GM13976 (cell line): ENCODE data around the gene LENG9.
A peak's percentile ranks its signal among the peaks of the same experiment; 100 is the strongest.

Experiments
- DNase-seq: peaks from one replicate; pipeline ENCODE4 v3.0.0; 2012; ENCODE audit warnings: low spot score
- CTCF ChIP-seq: IDR thresholded peaks from 2 replicates; pipeline ENCODE4 v1.5.1; 2012; ENCODE audit warnings: borderline replicate concordance, mild to moderate bottlenecking; ENCODE audit not compliant: insufficient read depth; ENCODE audit errors: extremely low read depth, missing control alignments, control extremely low read depth
- in situ Hi-C: fragments of 300-500 bp; cut with MboI; formaldehyde crosslinking; loops from one replicate; pipeline ENCODE4 v1.12.0; 2022; ENCODE audit warnings: low sequenced_read_pairs, mixed read lengths, inconsistent platforms; ENCODE audit not compliant: unreplicated experiment

Gene LENG9

DNA sequence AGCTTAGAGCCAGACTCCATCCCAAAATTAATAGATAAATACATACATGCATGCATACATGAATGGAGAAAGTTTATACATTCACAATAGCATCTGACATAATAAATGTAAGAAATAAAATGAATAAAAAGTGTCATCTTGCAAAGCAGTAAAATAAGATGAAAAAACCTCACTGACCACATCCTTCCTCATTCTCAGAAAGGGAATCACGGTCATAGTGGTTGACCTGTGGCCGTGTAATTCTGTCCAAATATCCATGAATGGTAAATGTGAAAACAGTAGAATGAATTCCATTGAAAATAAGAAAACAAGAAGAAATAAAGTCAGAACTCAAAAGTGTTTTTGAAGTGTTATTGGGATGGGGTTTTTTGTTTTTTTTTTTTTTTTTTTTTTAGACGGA lies 19.3 kb upstream of the LENG9 start:
- TF ChIP-seq CTCF, result no peak
- in situ Hi-C loops, result loop anchor here (25.0 kb wide), 2 partner anchors 179 to 429 kb away; partner anchors contain the start of genes LILRB4 and NCR1

DNA sequence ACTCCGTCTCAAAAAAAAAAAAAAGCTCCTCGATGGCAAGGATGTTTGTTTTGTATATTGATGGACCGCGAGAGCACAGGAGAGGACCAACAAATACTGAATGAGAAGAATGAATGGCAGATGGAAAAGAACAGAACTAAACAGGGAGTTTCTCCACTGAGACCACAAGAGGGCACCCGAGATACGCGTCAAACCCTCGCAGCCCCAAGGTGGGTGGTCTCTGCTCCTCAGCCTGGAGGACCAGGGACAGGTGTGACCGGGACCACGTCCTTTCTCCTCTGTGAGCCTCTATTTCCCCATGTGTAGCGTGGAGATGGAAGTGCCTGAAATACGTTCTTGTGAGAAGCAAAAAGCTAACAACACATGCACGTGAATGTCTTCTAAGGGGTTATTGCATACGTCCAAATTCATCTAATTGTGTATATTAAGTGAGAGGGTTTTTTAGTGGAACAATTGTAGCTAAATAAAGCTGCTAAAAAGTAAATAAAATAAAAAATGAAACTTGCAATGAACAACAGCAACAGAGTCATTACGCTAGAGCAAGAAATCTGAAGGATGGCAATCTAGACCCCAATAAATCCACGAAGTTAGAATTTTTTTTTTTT lies 17.9 kb upstream of the LENG9 start:
- in situ Hi-C loops, result loop anchor here (25.0 kb wide), 2 partner anchors 181 to 431 kb away; partner anchors contain the start of genes LILRB4 and NCR1
- peak; percentile 76 for TF ChIP-seq CTCF
- peak; percentile 70 for DNase-seq

More for the DNA sequence above, 19.3 kb upstream of the LENG9 start:
- no peak for DNase-seq

- DNase-seq, result no peak
- in situ Hi-C loops, result loop anchor here (25.0 kb wide), 2 partner anchors 182 to 432 kb away; partner anchors contain the start of genes LILRB4 and NCR1
- TF ChIP-seq CTCF, result no peak
Measured at GRCh38 chr19:54480051-54480450, 16.5 kb upstream of the LENG9 start.

DNA sequence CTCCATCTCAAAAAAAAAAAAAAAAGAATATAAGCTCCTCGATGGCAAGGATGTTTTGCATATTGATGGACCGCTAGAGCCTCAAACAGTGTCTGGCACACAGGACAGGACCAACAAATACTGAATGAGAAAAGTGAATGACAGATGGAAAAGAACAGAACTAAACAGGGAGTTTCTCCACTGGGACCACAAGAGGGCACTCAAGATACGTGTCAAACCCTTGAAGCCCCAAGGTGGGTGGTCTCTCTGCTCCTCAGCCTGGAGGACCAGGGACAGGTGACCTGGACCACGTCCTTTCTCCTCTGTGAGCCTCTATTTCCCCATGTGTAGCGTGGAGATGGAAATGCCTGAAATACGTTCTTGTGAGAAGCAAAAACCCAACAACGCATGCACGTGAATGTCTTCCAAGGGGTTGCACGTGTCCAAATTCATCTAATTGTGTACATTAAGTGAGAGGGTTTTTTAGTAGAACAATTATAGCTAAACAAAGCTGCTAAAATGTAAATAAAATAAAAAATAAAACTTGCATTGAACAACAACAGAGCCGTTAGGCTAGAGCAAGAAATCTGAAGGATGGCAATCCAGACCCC lies 15.2 kb upstream of the LENG9 start:
- peak; percentile 71 for TF ChIP-seq CTCF
- in situ Hi-C loops, result loop anchor here (25.0 kb wide), 2 partner anchors 184 to 434 kb away; partner anchors contain the start of genes LILRB4 and NCR1
- DNase-seq, result peak; percentile 64

DNA sequence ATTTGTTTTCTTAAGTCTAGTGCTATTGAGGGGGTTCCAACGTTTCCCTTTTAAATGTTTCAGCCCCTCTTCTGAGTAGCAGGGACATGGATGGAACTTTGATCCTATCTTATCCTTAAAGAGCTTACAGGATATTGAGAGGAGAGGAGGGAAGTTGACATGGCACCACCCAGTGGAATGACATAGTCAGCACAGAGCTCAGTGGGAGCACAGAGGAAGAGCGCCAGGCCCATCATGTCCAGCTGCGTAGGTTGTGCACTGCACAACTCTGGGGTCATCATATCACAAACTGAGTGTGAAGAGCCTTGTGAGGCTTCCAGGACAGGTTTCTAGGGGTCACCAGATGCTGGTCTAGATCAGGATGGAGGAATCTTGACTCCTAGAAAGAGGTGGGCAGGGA lies 14.1 kb upstream of the LENG9 start:
- no peak for TF ChIP-seq CTCF
- in situ Hi-C loops, result loop anchor here (25.0 kb wide), 2 partner anchors 185 to 435 kb away; partner anchors contain the start of genes LILRB4 and NCR1
- no peak for DNase-seq

DNA sequence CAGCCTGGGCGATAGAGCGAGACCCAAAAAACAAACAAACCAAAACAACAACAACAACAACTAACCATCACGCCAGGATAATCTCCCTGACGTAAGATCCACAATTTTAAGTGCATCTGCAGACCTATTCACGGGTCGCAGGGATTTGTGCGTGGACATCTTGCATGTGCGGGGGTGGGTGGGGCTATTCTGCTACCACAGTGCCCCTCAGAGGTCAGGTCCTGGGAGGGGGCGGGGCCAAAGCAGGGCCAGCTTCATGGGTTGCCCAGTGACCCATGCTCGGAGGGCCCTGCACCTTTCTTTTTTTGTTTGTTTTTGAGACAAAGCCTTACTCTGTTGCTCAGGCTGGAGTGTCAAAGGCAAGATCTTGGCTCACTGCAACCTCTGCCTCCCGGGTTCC lies 12.1 kb upstream of the LENG9 start:
- in situ Hi-C loops, result loop anchor here (25.0 kb wide), 2 partner anchors 187 to 437 kb away; partner anchors contain the start of genes LILRB4 and NCR1
- no peak for DNase-seq
- TF ChIP-seq CTCF, result no peak
